ENCODE results near the gene FOXO1. TPM values are rescaled to one million over a fixed set of nuclear protein-coding genes. Genes with fewer than 3 reads are reported as not detected.
"Not testable (repeated sequence)": the region's sequence is repeated elsewhere in the genome, so short reads cannot be mapped to it uniquely, and the experiment has no call there.

FOXO1 gene
- 24.3 and 34.0 TPM in 2 replicates for total RNA-seq (2014; rRNA removed; shearing (Covaris generic))

- no peaks in the 10 kb centered on the region for H3K27me3 ChIP-seq (ENCODE audit: control insufficient read depth, insufficient read depth, low read length)
- peak; percentile 100 for DNase-seq
- H3K36me3 ChIP-seq (replicated peaks; ENCODE audit: control insufficient read depth, insufficient read depth, low read length): no peaks in the 10 kb centered on the region
- H3K4me3 ChIP-seq (ENCODE audit: insufficient read depth, low read depth, low read length): peak within 1 kb of the TSS; percentile 96
Observed at GRCh38 chr13:40666045-40666932, at the start of gene FOXO1. TSS of gene FOXO1 (minus strand) at chr13:40666641. CDS start at chr13:40666212, 429 bp downstream.

- H3K36me3 ChIP-seq (replicated peaks; ENCODE audit: control insufficient read depth, insufficient read depth, low read length); H3K27me3 ChIP-seq (ENCODE audit: control insufficient read depth, insufficient read depth, low read length); DNase-seq; H3K4me3 ChIP-seq (ENCODE audit: insufficient read depth, low read depth, low read length): not testable (repeated sequence)
Observed at GRCh38 chr13:40714433-40714832, 48.0 kb upstream of the FOXO1 start.

GRCh38 chr13:40706439-40706838 is 40.0 kb upstream of the FOXO1 start:
- Histone ChIP-seq H3K36me3 (replicated peaks; ENCODE audit: control insufficient read depth, insufficient read depth, low read length) (no peaks in the 10 kb centered on the region), H3K27me3 (ENCODE audit: control insufficient read depth, insufficient read depth, low read length) (no peaks in the 10 kb centered on the region), H3K4me3 (ENCODE audit: insufficient read depth, low read depth, low read length) (no peak overlapping the region)
- DNase-seq: no peak

- H3K27me3 ChIP-seq (ENCODE audit: control insufficient read depth, insufficient read depth, low read length): no peaks in the 10 kb centered on the region
- DNase-seq: no peak
Observed at GRCh38 chr13:40697711-40698110, 31.3 kb upstream of the FOXO1 start.

GRCh38 chr13:40694426-40694825 is 28.0 kb upstream of the FOXO1 start:
- Histone ChIP-seq H3K36me3 (replicated peaks; ENCODE audit: control insufficient read depth, insufficient read depth, low read length) (no peaks in the 10 kb centered on the region), H3K27me3 (ENCODE audit: control insufficient read depth, insufficient read depth, low read length) (no peaks in the 10 kb centered on the region), H3K4me3 (ENCODE audit: insufficient read depth, low read depth, low read length) (no peak overlapping the region)
- no peak for DNase-seq

More at GRCh38 chr13:40697711-40698110, 31.3 kb upstream of the FOXO1 start:
- Histone ChIP-seq H3K4me3 (ENCODE audit: insufficient read depth, low read depth, low read length) (no peak overlapping the region), H3K36me3 (replicated peaks; ENCODE audit: control insufficient read depth, insufficient read depth, low read length) (no peaks in the 10 kb centered on the region)

- Histone ChIP-seq H3K36me3 (replicated peaks; ENCODE audit: control insufficient read depth, insufficient read depth, low read length) (no peaks in the 10 kb centered on the region), H3K4me3 (ENCODE audit: insufficient read depth, low read depth, low read length) (no peak overlapping the region), H3K27me3 (ENCODE audit: control insufficient read depth, insufficient read depth, low read length) (no peaks in the 10 kb centered on the region)
- DNase-seq: no peak
Observed at GRCh38 chr13:40692946-40693345, 26.5 kb upstream of the FOXO1 start.

GRCh38 chr13:40688781-40689180 is 22.3 kb upstream of the FOXO1 start:
- H3K27me3 ChIP-seq (ENCODE audit: control insufficient read depth, insufficient read depth, low read length): no peaks in the 10 kb centered on the region
- DNase-seq: no peak

GRCh38 chr13:40682449-40683240 is 16.2 kb upstream of the FOXO1 start:
- H3K27me3 ChIP-seq (ENCODE audit: control insufficient read depth, insufficient read depth, low read length): no peaks in the 10 kb centered on the region
- H3K4me3 ChIP-seq (ENCODE audit: insufficient read depth, low read depth, low read length): no peak overlapping the region
- DNase-seq: no peak
- no peaks in the 10 kb centered on the region for H3K36me3 ChIP-seq (replicated peaks; ENCODE audit: control insufficient read depth, insufficient read depth, low read length)

More at GRCh38 chr13:40688781-40689180, 22.3 kb upstream of the FOXO1 start:
- no peak overlapping the region for H3K4me3 ChIP-seq (ENCODE audit: insufficient read depth, low read depth, low read length)
- no peaks in the 10 kb centered on the region for H3K36me3 ChIP-seq (replicated peaks; ENCODE audit: control insufficient read depth, insufficient read depth, low read length)

GRCh38 chr13:40681341-40682146 is 15.1 kb upstream of the FOXO1 start:
- Histone ChIP-seq H3K27me3 (ENCODE audit: control insufficient read depth, insufficient read depth, low read length) (no peaks in the 10 kb centered on the region), H3K4me3 (ENCODE audit: insufficient read depth, low read depth, low read length) (peak overlapping the region; percentile 20; the same call in 1 of the 2 replicates), H3K36me3 (replicated peaks; ENCODE audit: control insufficient read depth, insufficient read depth, low read length) (no peaks in the 10 kb centered on the region)
- DNase-seq: no peak

- Histone ChIP-seq H3K27me3 (ENCODE audit: control insufficient read depth, insufficient read depth, low read length) (no peaks in the 10 kb centered on the region), H3K4me3 (ENCODE audit: insufficient read depth, low read depth, low read length) (no peak overlapping the region), H3K36me3 (replicated peaks; ENCODE audit: control insufficient read depth, insufficient read depth, low read length) (no peaks in the 10 kb centered on the region)
- DNase-seq: peak; percentile 57
Observed at GRCh38 chr13:40680659-40681323, 14.3 kb upstream of the FOXO1 start.

GRCh38 chr13:40679480-40679985 is 13.1 kb upstream of the FOXO1 start:
- H3K4me3 ChIP-seq (ENCODE audit: insufficient read depth, low read depth, low read length): no peak overlapping the region
- H3K36me3 ChIP-seq (replicated peaks; ENCODE audit: control insufficient read depth, insufficient read depth, low read length): no peaks in the 10 kb centered on the region
- H3K27me3 ChIP-seq (ENCODE audit: control insufficient read depth, insufficient read depth, low read length): no peaks in the 10 kb centered on the region
- DNase-seq: no peak

GRCh38 chr13:40677064-40677463 is 10.6 kb upstream of the FOXO1 start:
- no peak for DNase-seq
- Histone ChIP-seq H3K27me3 (ENCODE audit: control insufficient read depth, insufficient read depth, low read length) (no peaks in the 10 kb centered on the region), H3K4me3 (ENCODE audit: insufficient read depth, low read depth, low read length) (no peak overlapping the region), H3K36me3 (replicated peaks; ENCODE audit: control insufficient read depth, insufficient read depth, low read length) (no peaks in the 10 kb centered on the region)

- no peak for DNase-seq
- H3K36me3 ChIP-seq (replicated peaks; ENCODE audit: control insufficient read depth, insufficient read depth, low read length): no peaks in the 10 kb centered on the region
- H3K4me3 ChIP-seq (ENCODE audit: insufficient read depth, low read depth, low read length): no peak overlapping the region
- no peaks in the 10 kb centered on the region for H3K27me3 ChIP-seq (ENCODE audit: control insufficient read depth, insufficient read depth, low read length)
Observed at GRCh38 chr13:40676007-40676406, 9.6 kb upstream of the FOXO1 start.

- no peaks in the 10 kb centered on the region for H3K36me3 ChIP-seq (replicated peaks; ENCODE audit: control insufficient read depth, insufficient read depth, low read length)
- no peak overlapping the region for H3K4me3 ChIP-seq (ENCODE audit: insufficient read depth, low read depth, low read length)
- no peak for DNase-seq
Observed at GRCh38 chr13:40673414-40673813, 7.0 kb upstream of the FOXO1 start.

More at GRCh38 chr13:40673414-40673813, 7.0 kb upstream of the FOXO1 start:
- H3K27me3 ChIP-seq (ENCODE audit: control insufficient read depth, insufficient read depth, low read length): no peaks in the 10 kb centered on the region

All from H7 (cell line).